HEK293 (cell line): Measurements from ENCODE around the gene PHETA1.
A peak's percentile ranks its signal among the peaks of the same experiment; 100 is the strongest.

Experiments used
- CTCF ChIA-PET: fragments of 350-600 bp; formaldehyde crosslinking; extraction: SDS; loops from one replicate; lab custom pipeline; 2021; ENCODE audit warnings: antibody characterized with exemption; lab: Yijun Ruan, JAX
- POLR2A ChIA-PET: fragments of 300-600 bp; formaldehyde crosslinking; extraction: SDS; loops from one replicate; lab custom pipeline; 2020; ENCODE audit warnings: antibody characterized with exemption, inconsistent platforms; lab: Yijun Ruan, JAX
- H3K27ac ChIP-seq: fragments of 200-500 bp; sonication (Bioruptor generic); 2 replicates; pipeline ENCODE4 v1.5.1; 2014; ENCODE audit warnings: low read depth, low read length, control low read depth, inconsistent platforms; ENCODE audit errors: extremely low read depth
- H3K36me3 ChIP-seq, 2 experiments: fragments of 200-500 bp in 1 of 2; sonication (Bioruptor generic) in 1 of 2; 1 replicate in 1 of 2; 2 replicates in 1 of 2; pipeline ENCODE4 v1.5.1; 2014 to 2017; ENCODE audit warnings: inconsistent platforms in 2 of 2, low read length in 2 of 2; ENCODE audit not compliant: control insufficient read depth in 2 of 2, insufficient read depth in 1 of 2
- H3K4me1 ChIP-seq: fragments of 200-500 bp; sonication (Bioruptor generic); 2 replicates; pipeline ENCODE4 v1.5.1; 2014; ENCODE audit warnings: mild to moderate bottlenecking, low read length, inconsistent platforms; ENCODE audit not compliant: control insufficient read depth, insufficient read depth
- H3K4me3 ChIP-seq: 2 replicates; pipeline ENCODE4 v1.5.1; 2011; ENCODE audit warnings: low read depth, mild to moderate bottlenecking, control low read depth, low read length, moderate library complexity
- H3K9me3 ChIP-seq: fragments of 200-500 bp; sonication (Bioruptor generic); 2 replicates; pipeline ENCODE4 v1.5.1; 2014; ENCODE audit warnings: low read depth, low read length, inconsistent platforms; ENCODE audit not compliant: control insufficient read depth, insufficient read depth
- AEBP2 ChIP-seq: fragments of 450-650 bp; formaldehyde crosslinking; IDR thresholded peaks from 2 replicates; pipeline ENCODE4 v1.5.1; 2016; ENCODE audit warnings: missing biosample characterization, missing genetic modification characterization, borderline replicate concordance
- BCL6B ChIP-seq: fragments of 450-650 bp; formaldehyde crosslinking; IDR thresholded peaks from 2 replicates; pipeline ENCODE4 v1.5.1; 2017; ENCODE audit warnings: missing biosample characterization, missing genetic modification characterization
- EGR2 ChIP-seq: fragments of 450-650 bp; formaldehyde crosslinking; IDR thresholded peaks from 2 replicates; pipeline ENCODE4 v1.5.1; 2016; ENCODE audit warnings: low read depth, missing biosample characterization, missing genetic modification characterization
- GLI4 ChIP-seq: fragments of 450-650 bp; formaldehyde crosslinking; IDR thresholded peaks from 2 replicates; pipeline ENCODE4 v1.5.1; 2016; ENCODE audit warnings: missing biosample characterization, missing genetic modification characterization
- HOXA7 ChIP-seq: sonication (generic); formaldehyde crosslinking; IDR thresholded peaks from 2 replicates; pipeline ENCODE4 v1.8.1; 2022; ENCODE audit warnings: missing genetic modification reagents, borderline replicate concordance
- HOXD13 ChIP-seq: sonication (generic); formaldehyde crosslinking; IDR thresholded peaks from 2 replicates; pipeline ENCODE4 v1.8.0; 2022; ENCODE audit warnings: missing genetic modification reagents, borderline replicate concordance
- IKZF3 ChIP-seq: fragments of 450-650 bp; IDR thresholded peaks from 2 replicates; pipeline ENCODE4 v1.5.0; 2018; ENCODE audit warnings: missing biosample characterization, mild to moderate bottlenecking, missing genetic modification characterization, moderate library complexity
- MYNN ChIP-seq: fragments of 450-650 bp; formaldehyde crosslinking; IDR thresholded peaks from 2 replicates; pipeline ENCODE4 v1.5.1; 2016; ENCODE audit warnings: missing biosample characterization, missing genetic modification characterization, borderline replicate concordance
- PRDM4 ChIP-seq: fragments of 450-650 bp; formaldehyde crosslinking; IDR thresholded peaks from 2 replicates; pipeline ENCODE4 v1.5.1; 2017; ENCODE audit warnings: missing biosample characterization, missing genetic modification characterization
- RBAK ChIP-seq: fragments of 450-650 bp; formaldehyde crosslinking; IDR thresholded peaks from 2 replicates; pipeline ENCODE4 v1.5.1; 2016; ENCODE audit warnings: missing biosample characterization, missing genetic modification characterization
- SCRT2 ChIP-seq: fragments of 450-650 bp; formaldehyde crosslinking; IDR thresholded peaks from 2 replicates; pipeline ENCODE4 v1.5.1; 2016; ENCODE audit warnings: missing biosample characterization, missing genetic modification characterization
- ZBTB20 ChIP-seq: fragments of 450-650 bp; formaldehyde crosslinking; IDR thresholded peaks from 2 replicates; pipeline ENCODE4 v1.5.1; 2016; ENCODE audit warnings: missing biosample characterization, missing genetic modification characterization
- ZBTB6 ChIP-seq: fragments of 450-650 bp; formaldehyde crosslinking; IDR thresholded peaks from 2 replicates; pipeline ENCODE4 v1.5.1; 2017; ENCODE audit warnings: missing biosample characterization, missing genetic modification characterization
- ZBTB7A ChIP-seq: fragments of 450-650 bp; formaldehyde crosslinking; IDR thresholded peaks from 2 replicates; pipeline ENCODE4 v1.5.1; 2016; ENCODE audit warnings: low read depth, missing biosample characterization, missing genetic modification characterization
- ZEB2 ChIP-seq: fragments of 450-650 bp; formaldehyde crosslinking; IDR thresholded peaks from 2 replicates; pipeline ENCODE4 v1.5.1; 2016; ENCODE audit warnings: missing biosample characterization, missing genetic modification characterization
- ZFHX2 ChIP-seq: fragments of 450-650 bp; formaldehyde crosslinking; conservative IDR thresholded peaks from 2 replicates; pipeline ENCODE4 v1.5.1; 2016; ENCODE audit warnings: missing biosample characterization, missing genetic modification characterization
- ZNF16 ChIP-seq: fragments of 450-650 bp; formaldehyde crosslinking; IDR thresholded peaks from 2 replicates; pipeline ENCODE4 v1.5.1; 2016; ENCODE audit warnings: low read depth, missing biosample characterization, missing genetic modification characterization
- ZNF311 ChIP-seq: fragments of 450-650 bp; formaldehyde crosslinking; IDR thresholded peaks from 2 replicates; pipeline ENCODE4 v1.5.1; 2017; ENCODE audit warnings: missing biosample characterization, missing genetic modification characterization, borderline replicate concordance
- ZNF398 ChIP-seq: fragments of 450-650 bp; formaldehyde crosslinking; IDR thresholded peaks from 2 replicates; pipeline ENCODE4 v1.5.1; 2017; ENCODE audit warnings: missing biosample characterization, missing genetic modification characterization
- ZNF558 ChIP-seq: fragments of 450-650 bp; formaldehyde crosslinking; IDR thresholded peaks from 2 replicates; pipeline ENCODE4 v1.5.1; 2016; ENCODE audit warnings: missing biosample characterization, missing genetic modification characterization
- ZNF561 ChIP-seq: fragments of 450-650 bp; IDR thresholded peaks from 2 replicates; pipeline ENCODE4 v1.5.1; 2018; ENCODE audit warnings: missing biosample characterization, missing genetic modification characterization, borderline replicate concordance
- ZNF645 ChIP-seq: fragments of 450-650 bp; formaldehyde crosslinking; IDR thresholded peaks from 2 replicates; pipeline ENCODE4; 2016; ENCODE audit warnings: missing biosample characterization, missing genetic modification characterization
- ZNF664 ChIP-seq: fragments of 450-650 bp; formaldehyde crosslinking; IDR thresholded peaks from 2 replicates; pipeline ENCODE4 v1.5.1; 2016; ENCODE audit warnings: missing biosample characterization, missing genetic modification characterization
- ZNF707 ChIP-seq: fragments of 450-650 bp; formaldehyde crosslinking; IDR thresholded peaks from 2 replicates; pipeline ENCODE4 v1.5.1; 2016; ENCODE audit warnings: missing biosample characterization, missing genetic modification characterization
- ZNF76 ChIP-seq: fragments of 450-650 bp; formaldehyde crosslinking; IDR thresholded peaks from 2 replicates; pipeline ENCODE4; 2016; ENCODE audit warnings: low read depth, missing biosample characterization, missing genetic modification characterization, borderline replicate concordance

The PHETA1 gene

GRCh38 chr12:111405149-111405858, 36.4 kb upstream of the PHETA1 start (continued):
- no peak for TF ChIP-seq AEBP2 (tag by site-specific recombination)
- no peak for TF ChIP-seq BCL6B
- no peak for TF ChIP-seq ZNF311
- TF ChIP-seq HOXA7 (CRISPR knock-in tag), result no peak
- TF ChIP-seq IKZF3 (tag by site-specific recombination), result 0 out of 2 replicates have a peak, but pooled peaks have one; percentile 39
- TF ChIP-seq RBAK (tag by site-specific recombination), result no peak
- TF ChIP-seq HOXD13, result peak; percentile 87; the same call in 1 of the 2 replicates
- TF ChIP-seq ZNF645 (tag by site-specific recombination), result no peak
- peak; percentile 38; the same call in 1 of the 2 replicates for TF ChIP-seq ZNF76 (tag by site-specific recombination)
- TF ChIP-seq ZNF561 (tag by site-specific recombination), result peak; percentile 86
- no peak for TF ChIP-seq ZNF707 (tag by site-specific recombination)
- TF ChIP-seq ZBTB7A (tag by site-specific recombination), result peak; percentile 78
- no peak; the same call in 1 of the 2 replicates for TF ChIP-seq ZBTB20 (tag by site-specific recombination)
- TF ChIP-seq ZNF558 (tag by site-specific recombination), result no peak
- TF ChIP-seq GLI4 (tag by site-specific recombination), result no peak
- 0 out of 2 replicates have a peak, but pooled peaks have one; percentile 2 for TF ChIP-seq SCRT2 (tag by site-specific recombination)

GRCh38 chr12:111404362-111405148, 35.7 kb upstream of the PHETA1 start:
- TF ChIP-seq SCRT2 (tag by site-specific recombination), result 0 out of 2 replicates have a peak, but pooled peaks have one; percentile 9
- TF ChIP-seq EGR2 (tag by site-specific recombination), result peak; percentile 65
- TF ChIP-seq MYNN (tag by site-specific recombination), result peak; percentile 82
- TF ChIP-seq PRDM4 (tag by site-specific recombination), result no peak
- TF ChIP-seq IKZF3 (tag by site-specific recombination), result peak; percentile 13; the same call in 1 of the 2 replicates
- TF ChIP-seq ZBTB6 (tag by site-specific recombination), result 0 out of 2 replicates have a peak, but pooled peaks have one; percentile 28
- TF ChIP-seq ZNF664, result peak; percentile 88; the same call in 1 of the 2 replicates
- no peak for TF ChIP-seq ZNF16 (tag by site-specific recombination)
- TF ChIP-seq ZFHX2 (tag by site-specific recombination), result peak; percentile 95
- no peak for TF ChIP-seq ZEB2 (tag by site-specific recombination)
- TF ChIP-seq ZNF398 (tag by site-specific recombination), result peak; percentile 90
- Histone ChIP-seq H3K27ac (peak overlapping the region; percentile 40; the same call in 1 of the 2 replicates), H3K4me3 (peak overlapping the region; percentile 59), H3K36me3 (no peaks in the 10 kb centered on the region), H3K4me1 (no peaks in the 10 kb centered on the region), H3K9me3 (no peaks in the 10 kb centered on the region)
- ChIA-PET POLR2A (interaction anchor here (1.4 kb wide), 1 partner anchor 40 kb away, joined by 4 read pairs; no protein-coding TSS in a partner anchor), CTCF (interaction anchor here (0.6 to 3.3 kb wide), 12 partner anchors 8 to 408 kb away, joined by 3 to 34 read pairs (median 4); no protein-coding TSS in a partner anchor)
